Skeletal muscle satellite cell (primary cell): ENCODE data around the gene MUC12.
A peak's percentile ranks its signal among the peaks of the same experiment; 100 is the strongest.

Experiments
- H3K27me3 ChIP-seq: 2 replicates; pipeline ENCODE4 v1.7.0; 2013; ENCODE audit warnings: low read length; ENCODE audit not compliant: control insufficient read depth, insufficient read depth
- H3K36me3 ChIP-seq: 2 replicates; pipeline ENCODE4 v1.7.0; 2013; ENCODE audit warnings: mild to moderate bottlenecking, control low read depth, low read length; ENCODE audit not compliant: insufficient read depth
- H3K4me1 ChIP-seq: 2 replicates; pipeline ENCODE4 v1.7.0; 2013; ENCODE audit warnings: low read length; ENCODE audit not compliant: control insufficient read depth, insufficient read depth
- H3K4me2 ChIP-seq: 2 replicates; pipeline ENCODE4 v1.7.0; 2013; ENCODE audit warnings: mild to moderate bottlenecking, low read length
- H3K4me3 ChIP-seq: 2 replicates; pipeline ENCODE4 v1.7.0; 2013; ENCODE audit warnings: low read length
- H3K9ac ChIP-seq: 2 replicates; pipeline ENCODE4 v1.7.0; 2013; ENCODE audit warnings: mild to moderate bottlenecking, low read depth, low read length, moderate library complexity
- H3K9me3 ChIP-seq: replicated peaks from 2 replicates; pipeline ENCODE4 v1.7.0; 2013; ENCODE audit warnings: mild to moderate bottlenecking, control low read depth, low read length

The MUC12 gene

DNA sequence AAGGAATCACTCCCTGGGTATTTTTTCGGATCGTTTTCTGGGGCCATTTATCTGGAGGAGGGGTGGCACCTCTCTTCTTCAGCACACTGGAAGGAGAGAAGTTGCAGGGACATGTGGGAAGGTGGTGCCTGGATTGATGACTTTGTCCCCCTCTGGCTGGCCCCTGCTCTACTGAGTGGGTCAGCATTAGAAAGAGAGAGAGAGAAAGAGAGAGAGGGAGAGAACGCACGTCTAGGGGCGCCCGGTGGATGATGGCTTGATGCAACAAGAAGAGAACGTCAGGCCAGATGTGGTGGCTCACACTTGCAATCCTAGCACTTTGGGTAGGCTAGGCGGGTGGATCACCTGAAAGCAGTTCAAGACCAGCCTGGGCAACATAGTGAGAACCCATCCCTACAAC lies 5.5 kb upstream of the MUC12 start:
- H3K27me3 ChIP-seq, result peaks cover 79% of the 10 kb centered on the region
- H3K9me3 ChIP-seq, result no peaks in the 10 kb centered on the region
- H3K36me3 ChIP-seq, result no peaks in the 10 kb centered on the region
- H3K4me3 ChIP-seq, result no peak overlapping the region
- H3K4me2 ChIP-seq, result no peak overlapping the region
- no peak overlapping the region for H3K9ac ChIP-seq
- no peaks in the 10 kb centered on the region for H3K4me1 ChIP-seq

- Histone ChIP-seq H3K9me3 (no peaks in the 10 kb centered on the region), H3K4me1 (no peaks in the 10 kb centered on the region), H3K4me2 (no peak overlapping the region), H3K27me3 (peaks cover 78% of the 10 kb centered on the region), H3K36me3 (no peaks in the 10 kb centered on the region), H3K9ac (no peak overlapping the region), H3K4me3 (no peak overlapping the region)
Observed at GRCh38 chr7:100964630-100965029, 4.7 kb upstream of the MUC12 start.

- H3K4me1 ChIP-seq, result no peaks in the 10 kb centered on the region
- H3K36me3 ChIP-seq, result no peaks in the 10 kb centered on the region
- peak overlapping the region; percentile 37 for H3K4me2 ChIP-seq
- H3K9me3 ChIP-seq, result no peaks in the 10 kb centered on the region
- H3K27me3 ChIP-seq, result peaks cover 77% of the 10 kb centered on the region
- H3K9ac ChIP-seq, result no peak overlapping the region
- H3K4me3 ChIP-seq, result no peak overlapping the region
Observed at GRCh38 chr7:100965045-100965722, 4.2 kb upstream of the MUC12 start.

- H3K9me3 ChIP-seq, result no peaks in the 10 kb centered on the region
- no peak overlapping the region for H3K9ac ChIP-seq
- peak overlapping the region; percentile 37 for H3K4me2 ChIP-seq
- H3K4me3 ChIP-seq, result no peak overlapping the region
- no peaks in the 10 kb centered on the region for H3K36me3 ChIP-seq
- H3K27me3 ChIP-seq, result peaks cover 69% of the 10 kb centered on the region
- H3K4me1 ChIP-seq, result no peaks in the 10 kb centered on the region
Observed at GRCh38 chr7:100965723-100966541, 3.4 kb upstream of the MUC12 start.

DNA sequence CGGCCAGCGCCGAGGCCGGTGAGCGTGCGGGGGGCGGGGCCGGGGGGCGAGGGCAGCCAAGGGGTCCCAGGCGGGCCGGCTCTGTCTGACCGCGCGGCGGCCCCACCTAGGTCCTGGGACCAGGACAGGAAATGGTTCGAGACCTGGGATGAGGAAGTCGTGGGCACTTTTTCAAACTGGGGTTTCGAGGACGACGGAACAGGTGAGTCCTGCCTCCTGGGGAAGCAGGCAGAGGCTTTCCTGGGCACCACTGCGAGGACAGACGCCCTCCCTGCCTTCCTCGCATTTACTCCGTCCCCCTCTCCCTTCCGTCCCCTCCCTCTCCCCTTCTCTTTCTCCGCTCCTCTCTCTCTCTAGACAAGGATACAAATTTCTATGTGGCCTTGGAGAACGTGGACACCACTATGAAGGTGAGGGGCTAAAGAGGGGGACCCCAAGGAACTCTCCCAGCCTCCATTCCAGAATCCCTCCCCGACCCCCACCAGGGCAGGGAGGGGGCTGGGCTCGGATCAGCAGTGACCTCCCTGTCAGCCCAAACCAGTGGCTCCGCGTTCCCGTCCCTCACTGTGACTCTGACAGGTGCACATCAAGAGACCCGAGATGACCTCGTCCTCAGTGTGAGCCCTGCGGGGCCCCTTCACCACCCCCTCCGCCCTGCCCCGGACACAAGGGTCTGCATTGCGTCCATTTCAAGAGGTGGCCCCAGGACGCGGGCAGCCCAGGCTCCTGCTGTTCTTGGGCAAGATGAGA lies 2.6 kb upstream of the MUC12 start:
- no peak overlapping the region for H3K9ac ChIP-seq

DNA sequence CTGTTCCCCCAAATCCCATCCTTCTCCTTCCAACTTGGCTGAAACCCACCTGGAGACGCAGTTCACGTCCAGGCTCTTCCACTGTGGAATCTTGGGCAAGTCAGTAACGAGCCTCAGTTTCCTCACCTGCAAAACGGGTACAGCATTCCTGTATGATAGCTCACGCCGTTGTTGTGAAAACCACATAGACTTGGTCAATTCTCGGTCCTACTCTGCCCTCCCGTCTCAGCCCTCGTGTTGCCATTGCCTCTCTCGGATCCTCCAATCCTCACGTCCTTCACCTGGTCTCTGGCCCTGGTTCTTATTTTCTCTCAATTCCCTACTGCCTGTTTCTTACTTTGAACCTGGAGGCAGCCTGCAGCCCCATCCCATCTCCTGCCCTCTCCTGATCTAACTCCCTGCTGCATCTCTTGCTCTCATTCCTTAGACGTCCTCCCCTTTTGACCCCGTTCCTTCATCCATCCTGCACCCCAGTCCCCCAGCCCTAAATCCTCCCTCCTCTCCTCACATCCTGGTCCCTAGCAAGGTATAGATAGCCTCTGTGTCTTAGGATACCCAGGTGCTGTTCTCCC lies 2.0 kb upstream of the MUC12 start:
- Histone ChIP-seq H3K27me3 (peaks cover 76% of the 10 kb centered on the region), H3K36me3 (no peaks in the 10 kb centered on the region), H3K9me3 (no peaks in the 10 kb centered on the region), H3K9ac (no peak overlapping the region), H3K4me3 (no peak overlapping the region), H3K4me2 (no peak overlapping the region), H3K4me1 (no peaks in the 10 kb centered on the region)

More for the DNA sequence above, 2.6 kb upstream of the MUC12 start:
- no peaks in the 10 kb centered on the region for H3K4me1 ChIP-seq
- no peaks in the 10 kb centered on the region for H3K9me3 ChIP-seq
- peaks cover 69% of the 10 kb centered on the region for H3K27me3 ChIP-seq
- no peak overlapping the region for H3K4me2 ChIP-seq
- no peaks in the 10 kb centered on the region for H3K36me3 ChIP-seq
- H3K4me3 ChIP-seq, result no peak overlapping the region

- no peak overlapping the region for H3K9ac ChIP-seq
Observed at GRCh38 chr7:100968031-100968430, 1.3 kb upstream of the MUC12 start.

GRCh38 chr7:100968650-100969049 lies 715 bp upstream of the MUC12 start:
- no peaks in the 10 kb centered on the region for H3K4me1 ChIP-seq
- H3K27me3 ChIP-seq, result peaks cover 75% of the 10 kb centered on the region
- no peak overlapping the region for H3K4me3 ChIP-seq
- H3K9me3 ChIP-seq, result no peaks in the 10 kb centered on the region
- H3K4me2 ChIP-seq, result no peak overlapping the region
- H3K9ac ChIP-seq, result no peak overlapping the region
- H3K36me3 ChIP-seq, result no peaks in the 10 kb centered on the region

More at GRCh38 chr7:100968031-100968430, 1.3 kb upstream of the MUC12 start:
- Histone ChIP-seq H3K36me3 (no peaks in the 10 kb centered on the region), H3K4me3 (no peak overlapping the region), H3K9me3 (no peaks in the 10 kb centered on the region), H3K27me3 (peaks cover 79% of the 10 kb centered on the region), H3K4me2 (no peak overlapping the region), H3K4me1 (no peaks in the 10 kb centered on the region)

- Histone ChIP-seq H3K4me3 (no peak overlapping the region), H3K4me1 (no peaks in the 10 kb centered on the region), H3K9me3 (no peaks in the 10 kb centered on the region), H3K9ac (no peak overlapping the region), H3K27me3 (peaks cover 53% of the 10 kb centered on the region), H3K36me3 (no peaks in the 10 kb centered on the region), H3K4me2 (no peak overlapping the region)
Observed at GRCh38 chr7:100971111-100972001, 2.0 kb downstream of the MUC12 start.

GRCh38 chr7:100972002-100972347 lies 2.6 kb downstream of the MUC12 start:
- Histone ChIP-seq H3K4me3 (no peak overlapping the region), H3K4me1 (no peaks in the 10 kb centered on the region), H3K36me3 (no peaks in the 10 kb centered on the region), H3K9ac (no peak overlapping the region), H3K27me3 (peaks cover 47% of the 10 kb centered on the region), H3K9me3 (no peaks in the 10 kb centered on the region), H3K4me2 (no peak overlapping the region)
